Measurements from ENCODE around the gene ILKAP.

DNA sequence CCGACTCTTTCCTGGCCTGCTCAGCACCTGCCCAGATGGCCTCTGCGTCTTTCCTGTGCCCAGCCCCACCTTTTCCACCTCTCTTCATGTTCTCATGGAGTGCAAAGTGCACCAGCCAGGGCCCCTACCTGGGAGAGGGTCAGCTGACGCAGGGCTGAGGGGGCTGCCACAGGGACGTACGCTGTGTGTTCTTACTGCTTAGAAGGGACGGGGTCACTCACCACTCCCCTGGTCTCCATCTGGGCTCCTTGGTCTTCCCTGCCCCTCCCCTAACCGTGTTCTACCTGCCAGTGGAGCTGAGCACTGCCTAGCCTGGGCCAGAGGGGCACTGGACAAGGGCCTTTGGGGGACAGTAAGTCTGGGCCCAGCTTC lies 36.2 kb downstream of the ILKAP start:
- TF ChIP-seq, protein P1, sequence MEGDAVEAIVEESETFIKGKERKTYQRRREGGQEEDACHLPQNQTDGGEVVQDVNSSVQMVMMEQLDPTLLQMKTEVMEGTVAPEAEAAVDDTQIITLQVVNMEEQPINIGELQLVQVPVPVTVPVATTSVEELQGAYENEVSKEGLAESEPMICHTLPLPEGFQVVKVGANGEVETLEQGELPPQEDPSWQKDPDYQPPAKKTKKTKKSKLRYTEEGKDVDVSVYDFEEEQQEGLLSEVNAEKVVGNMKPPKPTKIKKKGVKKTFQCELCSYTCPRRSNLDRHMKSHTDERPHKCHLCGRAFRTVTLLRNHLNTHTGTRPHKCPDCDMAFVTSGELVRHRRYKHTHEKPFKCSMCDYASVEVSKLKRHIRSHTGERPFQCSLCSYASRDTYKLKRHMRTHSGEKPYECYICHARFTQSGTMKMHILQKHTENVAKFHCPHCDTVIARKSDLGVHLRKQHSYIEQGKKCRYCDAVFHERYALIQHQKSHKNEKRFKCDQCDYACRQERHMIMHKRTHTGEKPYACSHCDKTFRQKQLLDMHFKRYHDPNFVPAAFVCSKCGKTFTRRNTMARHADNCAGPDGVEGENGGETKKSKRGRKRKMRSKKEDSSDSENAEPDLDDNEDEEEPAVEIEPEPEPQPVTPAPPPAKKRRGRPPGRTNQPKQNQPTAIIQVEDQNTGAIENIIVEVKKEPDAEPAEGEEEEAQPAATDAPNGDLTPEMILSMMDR (IDR thresholded peaks at IDR 0.05; ENCODE audit: low read length) = no peak
- TF ChIP-seq EZH2 (IDR thresholded peaks at IDR 0.05; ENCODE audit: borderline replicate concordance, low read length) = no peak
